Hepatocyte (in vitro differentiated cells): Measurements from ENCODE around the gene PSMA6. TPM values are rescaled to one million over a fixed set of nuclear protein-coding genes. Genes with fewer than 3 reads are reported as not detected.

Experiments
- DNase-seq: peaks from one replicate; pipeline ENCODE4 v3.0.0-alpha.2; 2016; ENCODE audit warnings: low spot score
- H2AFZ ChIP-seq: fragments of 200-600 bp; sonication (generic); 2 replicates; pipeline ENCODE4 v1.6.0; 2016; ENCODE audit warnings: antibody characterized with exemption, mild to moderate bottlenecking
- H3K27ac ChIP-seq: fragments of 200-600 bp; sonication (generic); 2 replicates; pipeline ENCODE4 v1.5.1; 2016; ENCODE audit warnings: mild to moderate bottlenecking
- H3K27me3 ChIP-seq: fragments of 200-600 bp; sonication (generic); 2 replicates; pipeline ENCODE4 v1.6.1; 2016
- H3K36me3 ChIP-seq: fragments of 200-600 bp; sonication (generic); replicated peaks from 2 replicates; pipeline ENCODE4 v1.5.1; 2016; ENCODE audit warnings: low read depth; ENCODE audit not compliant: insufficient read depth
- H3K4me1 ChIP-seq: fragments of 200-600 bp; sonication (generic); 2 replicates; pipeline ENCODE4 v1.5.1; 2016; ENCODE audit warnings: mild to moderate bottlenecking, moderate library complexity; ENCODE audit not compliant: insufficient read depth
- H3K4me2 ChIP-seq: fragments of 200-600 bp; sonication (generic); 2 replicates; pipeline ENCODE4 v1.6.0; 2016
- H3K4me3 ChIP-seq: fragments of 200-600 bp; sonication (generic); 2 replicates; pipeline ENCODE4 v1.5.1; 2016; ENCODE audit warnings: mild to moderate bottlenecking
- H3K79me2 ChIP-seq: fragments of 200-600 bp; sonication (generic); 2 replicates; pipeline ENCODE4 v1.6.0; 2017; ENCODE audit warnings: mild to moderate bottlenecking
- H3K9me2 ChIP-seq: fragments of 200-600 bp; sonication (generic); replicated peaks from 2 replicates; pipeline ENCODE4 v1.6.0; 2017; ENCODE audit warnings: mild to moderate bottlenecking; ENCODE audit not compliant: insufficient read depth
- H3K9me3 ChIP-seq: fragments of 200-600 bp; sonication (generic); 2 replicates; pipeline ENCODE4 v1.5.1; 2016; ENCODE audit warnings: low read depth, mild to moderate bottlenecking
- H4K20me1 ChIP-seq: fragments of 200-600 bp; sonication (generic); 2 replicates; pipeline ENCODE4 v1.6.0; 2016; ENCODE audit warnings: mild to moderate bottlenecking; ENCODE audit not compliant: insufficient read depth, poor library complexity, severe bottlenecking
- CTCF ChIP-seq: fragments of 200-600 bp; sonication (generic); IDR thresholded peaks from 2 replicates; pipeline ENCODE4 v1.5.1; 2016; ENCODE audit warnings: antibody characterized with exemption, mild to moderate bottlenecking; ENCODE audit not compliant: poor library complexity
- EZH2 ChIP-seq: fragments of 200-600 bp; sonication (generic); IDR thresholded peaks from 2 replicates; pipeline ENCODE4 v1.6.1; 2016; ENCODE audit warnings: antibody characterized with exemption, mild to moderate bottlenecking, borderline replicate concordance
- EZH2phosphoT487 ChIP-seq: fragments of 200-600 bp; sonication (generic); IDR thresholded peaks from one replicate; pipeline ENCODE4 v1.6.1; 2018; ENCODE audit warnings: antibody characterized with exemption, mild to moderate bottlenecking, low read depth, moderate library complexity; ENCODE audit not compliant: unreplicated experiment, severe bottlenecking
- WGBS: methylation state at CpG from one replicate; pipeline ENCODE4 v1.1.6; 2016; ENCODE audit warnings: low lambda C conversion rate; ENCODE audit errors: missing lambda C conversion rate; 5-methylcytosine and 5-hydroxymethylcytosine counted together
- polyA plus RNA-seq: library from polyadenylated mRNA; unstranded; fragments of >200 nt; fragmentation: Nextera tagmentation; extraction: Ambion mirVana; gene quantifications from 2 replicates; pipeline ENCODE4 v1.2.1, GENCODE V29; 2016
- total RNA-seq: library from RNA; depleted of rRNA; stranded (reverse); fragments of >200 nt; gene quantifications from 2 replicates; pipeline ENCODE4 v1.2.3, GENCODE V29; 2014

Gene PSMA6
- total and polyA plus RNA-seq, 2 experiments from 2014 or later = 228 to 260 TPM

DNA sequence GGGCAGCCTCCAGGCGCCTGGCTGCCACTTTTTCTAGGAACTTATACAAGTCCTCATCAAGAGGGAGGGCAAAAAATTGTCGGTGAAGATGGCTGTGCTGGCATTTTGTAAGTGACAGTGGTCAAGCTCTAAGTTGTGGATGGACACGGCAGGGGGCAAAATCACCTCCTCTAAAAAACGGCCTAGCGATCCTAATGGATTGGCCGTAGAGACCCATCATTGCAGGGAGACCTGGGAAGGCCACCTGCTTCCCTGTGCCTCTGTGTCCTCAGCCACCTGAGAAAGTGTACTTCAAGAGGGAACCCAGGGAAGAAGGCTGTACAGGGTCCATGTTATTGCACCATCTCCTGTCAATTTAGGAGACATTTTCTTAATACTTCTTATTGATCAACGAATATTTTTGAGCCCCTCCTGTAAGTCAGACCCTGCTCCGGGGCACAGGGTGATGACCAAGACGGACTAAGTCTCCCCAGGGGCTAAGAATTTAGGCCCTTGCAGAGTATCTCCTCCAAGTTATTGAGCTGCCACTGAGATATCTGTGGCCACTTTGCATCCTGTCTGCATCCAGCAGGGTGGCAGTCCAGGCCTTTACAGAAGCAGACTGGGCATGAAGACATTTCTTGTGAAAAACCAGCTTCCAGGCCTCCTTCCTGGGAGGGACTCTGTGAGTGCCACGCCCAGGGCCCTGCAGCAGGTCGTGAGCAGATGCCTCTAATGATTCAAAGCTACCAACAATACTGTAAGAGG, 40.5 kb downstream of the PSMA6 start:
- no peak overlapping the region for H3K4me3 ChIP-seq
- H3K36me3 ChIP-seq = no peaks in the 10 kb centered on the region
- H3K9me3 ChIP-seq = no peaks in the 10 kb centered on the region
- peak; percentile 75 for DNase-seq
- H3K79me2 ChIP-seq = no peaks in the 10 kb centered on the region
- H2AFZ ChIP-seq = peak overlapping the region; percentile 46
- H3K9me2 ChIP-seq = no peaks in the 10 kb centered on the region
- H4K20me1 ChIP-seq = no peaks in the 10 kb centered on the region
- 78% methylated on average over 11 of the region's 11 CpGs for WGBS
- peak overlapping the region; percentile 14 for H3K4me2 ChIP-seq
- TF ChIP-seq EZH2 (no peak), EZH2phosphoT487 (no peak), CTCF (no peak)
- H3K4me1 ChIP-seq = peaks cover 57% of the 10 kb centered on the region
- H3K27me3 ChIP-seq = no peaks in the 10 kb centered on the region
- peak overlapping the region; percentile 95 for H3K27ac ChIP-seq

DNA sequence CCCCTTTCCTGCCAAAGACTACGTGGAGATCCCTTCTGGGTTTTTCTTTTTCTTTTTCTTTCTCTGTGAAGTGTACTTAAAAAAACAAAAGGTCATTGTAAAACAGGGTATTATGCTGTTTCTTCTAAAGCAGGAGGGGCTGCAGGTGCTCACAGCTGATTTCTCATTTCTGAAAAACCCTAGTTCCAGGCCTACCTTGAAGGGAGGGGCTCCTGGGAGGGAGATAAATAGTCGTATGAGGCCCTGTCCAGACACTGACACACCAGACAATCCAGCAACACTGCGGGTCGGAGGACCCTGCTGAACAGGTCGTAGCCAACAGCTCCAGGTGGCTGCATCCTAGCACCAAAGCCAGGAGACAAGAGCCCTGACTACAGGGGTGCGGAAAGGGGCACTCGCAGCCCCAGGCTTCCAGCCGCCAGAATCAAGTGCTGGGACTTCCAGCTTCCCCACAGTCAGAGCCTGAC, 41.1 kb downstream of the PSMA6 start:
- no peaks in the 10 kb centered on the region for H3K79me2 ChIP-seq
- peak; percentile 35 for DNase-seq
- no peak overlapping the region for H2AFZ ChIP-seq
- H4K20me1 ChIP-seq = no peaks in the 10 kb centered on the region
- H3K27me3 ChIP-seq = no peaks in the 10 kb centered on the region
- no peak for TF ChIP-seq EZH2
- TF ChIP-seq CTCF = no peak
- no peak for TF ChIP-seq EZH2phosphoT487
- peak overlapping the region; percentile 95 for H3K27ac ChIP-seq
- peaks cover 58% of the 10 kb centered on the region for H3K4me1 ChIP-seq
- WGBS = 69% methylated on average over 8 of the region's 8 CpGs
- no peaks in the 10 kb centered on the region for H3K9me2 ChIP-seq
- H3K36me3 ChIP-seq = no peaks in the 10 kb centered on the region
- no peaks in the 10 kb centered on the region for H3K9me3 ChIP-seq
- H3K4me3 ChIP-seq = no peak overlapping the region
- no peak overlapping the region for H3K4me2 ChIP-seq

DNA sequence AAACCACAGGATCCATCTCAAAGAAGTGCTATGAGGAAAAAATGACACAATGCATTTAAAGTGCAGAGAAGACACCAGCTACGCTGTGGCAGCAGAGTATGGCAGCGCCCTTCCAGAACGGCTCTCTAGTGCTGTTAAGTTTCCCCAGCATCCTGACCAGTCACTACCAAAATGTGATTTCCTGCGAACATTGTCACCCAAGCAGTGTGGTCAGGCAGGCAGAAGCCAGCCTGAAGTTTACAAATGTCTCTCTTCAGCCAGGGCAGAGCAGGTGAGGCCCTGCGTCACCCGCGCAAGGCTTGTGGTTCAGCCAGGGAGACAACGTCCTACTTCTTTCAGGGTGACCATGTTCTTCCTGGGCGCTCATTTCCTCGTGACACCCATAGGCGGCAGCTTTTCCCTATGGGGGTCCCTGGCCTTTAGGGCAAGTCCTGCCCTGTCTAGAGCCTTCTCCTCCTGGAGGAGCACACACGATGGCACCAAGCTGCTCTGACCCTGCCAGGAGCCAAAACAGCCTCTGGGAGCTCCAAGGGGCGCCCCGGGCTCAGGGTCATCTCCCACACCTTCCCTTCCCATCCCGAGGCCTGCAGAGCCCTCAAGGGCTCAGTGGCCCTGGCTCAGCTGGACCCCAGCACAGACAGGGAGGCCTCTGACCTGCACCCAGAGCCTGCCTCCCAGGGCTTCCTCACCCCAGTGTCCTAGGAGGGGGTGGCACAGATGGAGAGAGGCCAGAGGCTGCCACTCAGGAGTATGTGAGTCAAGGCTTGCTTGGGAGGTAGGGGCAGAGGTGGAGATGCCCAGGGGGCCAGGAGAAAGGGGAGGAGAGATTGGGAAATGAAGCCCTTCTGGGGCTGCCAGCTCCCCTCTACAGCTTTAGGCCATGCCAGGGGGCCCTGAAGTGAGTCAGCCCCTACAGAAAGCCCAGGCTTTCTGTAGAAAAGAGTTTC, 41.9 kb downstream of the PSMA6 start:
- H3K4me1 ChIP-seq = peaks cover 58% of the 10 kb centered on the region

More for the DNA sequence above, 41.9 kb downstream of the PSMA6 start:
- H3K9me3 ChIP-seq = no peaks in the 10 kb centered on the region
- TF ChIP-seq EZH2phosphoT487 = no peak
- TF ChIP-seq CTCF = no peak
- no peak for TF ChIP-seq EZH2
- no peak overlapping the region for H3K4me2 ChIP-seq
- no peak overlapping the region for H3K4me3 ChIP-seq
- no peaks in the 10 kb centered on the region for H4K20me1 ChIP-seq
- WGBS = 94% methylated on average over 15 of the region's 15 CpGs
- H3K9me2 ChIP-seq = no peaks in the 10 kb centered on the region
- H3K27ac ChIP-seq = peak overlapping the region; percentile 95
- no peak overlapping the region for H2AFZ ChIP-seq
- DNase-seq = no peak
- no peaks in the 10 kb centered on the region for H3K36me3 ChIP-seq
- H3K79me2 ChIP-seq = no peaks in the 10 kb centered on the region
- H3K27me3 ChIP-seq = no peaks in the 10 kb centered on the region
